ENCODE measurements around the gene MAGIX. TPM values are rescaled to one million over a fixed set of nuclear protein-coding genes. Genes with fewer than 3 reads are reported as not detected.

MAGIX gene
- total RNA-seq, 4 donors from 2014 or later = 0.69 to 4.6 (median 3.1) TPM

DNA sequence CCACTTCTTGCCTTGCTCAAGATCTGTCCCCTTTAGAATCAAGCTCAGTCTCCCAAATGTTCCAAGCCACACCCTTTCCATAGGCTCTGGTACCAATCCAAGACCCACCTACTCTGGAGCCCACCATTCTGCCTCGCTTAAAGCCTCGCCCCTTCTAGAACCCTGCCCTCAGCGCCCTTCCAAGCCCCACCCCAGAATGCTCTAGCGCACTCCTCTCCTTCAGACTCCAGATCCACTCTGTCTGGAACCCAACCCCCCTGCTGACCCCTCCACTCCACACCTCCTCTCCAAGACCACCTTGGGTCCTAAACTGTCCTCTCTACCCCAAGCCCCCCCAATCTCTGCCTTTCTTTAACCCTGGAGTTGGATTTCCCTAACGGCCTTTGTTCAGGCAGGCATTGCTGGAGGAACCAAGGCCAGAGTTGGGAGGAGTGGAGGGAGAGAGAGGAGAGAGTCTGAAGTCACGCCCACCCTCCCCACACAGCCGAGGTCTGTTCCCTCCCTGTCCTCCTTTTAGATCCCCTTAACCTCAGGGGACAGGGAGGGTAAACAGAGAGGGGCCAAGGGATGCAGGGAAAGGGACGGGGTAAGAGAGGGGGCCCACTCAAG lies 26.0 kb downstream of the MAGIX start:
- Histone ChIP-seq H3K27ac (peak overlapping the region in 2 of 4 donors; percentile 82), H3K4me3 (no peak overlapping the region), H3K9me3 (no peaks in the 10 kb centered on the region), H3K36me3 (no peaks in the 10 kb centered on the region), H3K27me3 (no peaks in the 10 kb centered on the region), H3K4me1 (peaks cover 0 to 52% (median 0%) of the 10 kb centered on the region in 3 donors)
- WGBS, 2 donors (ENCODE audit: low coverage in 1 of 2) = 79 to 80% methylated on average over 4 to 5 of the region's 8 CpGs
- TF ChIP-seq, protein P1, sequence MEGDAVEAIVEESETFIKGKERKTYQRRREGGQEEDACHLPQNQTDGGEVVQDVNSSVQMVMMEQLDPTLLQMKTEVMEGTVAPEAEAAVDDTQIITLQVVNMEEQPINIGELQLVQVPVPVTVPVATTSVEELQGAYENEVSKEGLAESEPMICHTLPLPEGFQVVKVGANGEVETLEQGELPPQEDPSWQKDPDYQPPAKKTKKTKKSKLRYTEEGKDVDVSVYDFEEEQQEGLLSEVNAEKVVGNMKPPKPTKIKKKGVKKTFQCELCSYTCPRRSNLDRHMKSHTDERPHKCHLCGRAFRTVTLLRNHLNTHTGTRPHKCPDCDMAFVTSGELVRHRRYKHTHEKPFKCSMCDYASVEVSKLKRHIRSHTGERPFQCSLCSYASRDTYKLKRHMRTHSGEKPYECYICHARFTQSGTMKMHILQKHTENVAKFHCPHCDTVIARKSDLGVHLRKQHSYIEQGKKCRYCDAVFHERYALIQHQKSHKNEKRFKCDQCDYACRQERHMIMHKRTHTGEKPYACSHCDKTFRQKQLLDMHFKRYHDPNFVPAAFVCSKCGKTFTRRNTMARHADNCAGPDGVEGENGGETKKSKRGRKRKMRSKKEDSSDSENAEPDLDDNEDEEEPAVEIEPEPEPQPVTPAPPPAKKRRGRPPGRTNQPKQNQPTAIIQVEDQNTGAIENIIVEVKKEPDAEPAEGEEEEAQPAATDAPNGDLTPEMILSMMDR (IDR thresholded peaks at IDR 0.05) = no peak
- TF ChIP-seq EP300 (IDR thresholded peaks at IDR 0.05) (no peak), POLR2AphosphoS5 (IDR thresholded peaks at IDR 0.05) (no peak), POLR2A (IDR thresholded peaks at IDR 0.05) (no peak)
- ATAC-seq = no peak

DNA sequence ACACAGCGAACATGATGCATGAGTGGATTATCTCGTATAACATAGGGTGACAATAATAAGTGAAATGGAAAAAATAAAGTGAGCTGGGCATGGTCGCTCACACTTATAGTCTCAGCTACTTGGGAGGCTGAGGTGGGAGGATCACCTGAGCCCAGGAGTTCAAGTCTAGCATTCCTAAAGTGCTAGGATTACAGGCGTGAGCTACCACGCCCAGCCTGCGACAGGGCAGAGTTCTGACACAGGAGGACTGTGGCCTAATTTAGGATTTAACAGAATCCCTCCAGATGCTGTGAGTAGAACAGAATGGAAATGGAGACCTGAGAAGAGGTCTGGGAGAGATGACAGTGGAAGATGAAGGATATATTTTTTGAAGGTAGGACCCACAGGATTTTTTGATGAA lies 27.0 kb downstream of the MAGIX start:
- peaks cover 0 to 43% (median 0%) of the 10 kb centered on the region in 3 donors for H3K4me1 ChIP-seq
- H3K27ac ChIP-seq = peak overlapping the region in 3 of 4 donors; percentile 82 to 89 (median 82)
- H3K4me3 ChIP-seq = no peak overlapping the region
- ATAC-seq = no peak
- no peaks in the 10 kb centered on the region for H3K9me3 ChIP-seq
- H3K27me3 ChIP-seq = no peaks in the 10 kb centered on the region
- WGBS, 2 donors (ENCODE audit: low coverage in 1 of 2) = 60 to 65% methylated on average over 4 to 5 of the region's 6 CpGs
- no peaks in the 10 kb centered on the region for H3K36me3 ChIP-seq
- TF ChIP-seq POLR2AphosphoS5 (IDR thresholded peaks at IDR 0.05) = no peak
- no peak for TF ChIP-seq EP300 (IDR thresholded peaks at IDR 0.05)
- no peak for TF ChIP-seq POLR2A (IDR thresholded peaks at IDR 0.05)

DNA sequence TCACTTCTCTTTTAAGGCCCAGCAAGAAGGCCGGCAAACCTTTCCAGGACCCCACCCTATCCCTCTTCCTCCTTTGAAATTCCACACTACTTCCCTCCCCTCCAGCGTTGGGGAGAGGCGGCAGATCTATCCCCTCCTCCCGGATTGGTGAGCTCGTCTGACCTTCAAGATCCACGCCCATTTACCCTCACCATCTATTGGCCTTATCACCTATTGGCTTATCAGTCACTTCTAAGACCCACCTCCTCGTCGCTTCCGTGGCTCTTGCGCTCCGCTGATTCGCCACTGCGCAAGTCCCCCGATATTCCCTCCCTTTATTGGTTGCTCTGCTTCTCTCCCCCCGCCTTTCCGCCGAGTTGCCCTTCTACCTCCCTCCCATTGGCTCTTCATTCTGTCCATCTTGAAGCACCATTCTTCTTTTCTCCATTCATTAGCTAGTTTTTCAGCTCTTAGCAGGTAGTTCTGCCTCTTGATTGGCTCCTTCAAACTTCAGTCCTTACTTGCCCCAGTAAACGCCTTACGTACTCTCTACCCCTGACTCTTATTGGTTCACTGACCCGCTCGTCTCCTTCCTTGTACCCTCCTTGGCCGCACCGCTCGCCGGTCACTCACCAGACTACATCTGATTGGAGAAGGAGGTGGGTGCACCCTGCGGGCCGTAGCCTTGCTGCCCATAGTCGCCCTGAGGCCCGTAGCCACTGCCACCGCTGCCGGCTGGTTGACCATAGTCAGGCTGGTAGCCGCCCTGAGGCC lies 28.4 kb downstream of the MAGIX start:
- Histone ChIP-seq H3K27ac (peak overlapping the region; percentile 80 to 91 (median 90)), H3K27me3 (no peaks in the 10 kb centered on the region), H3K9me3 (no peaks in the 10 kb centered on the region), H3K4me3 (peak overlapping the region; percentile 61 to 65), H3K4me1 (peaks cover 0 to 32% (median 0%) of the 10 kb centered on the region in 3 donors), H3K36me3 (no peaks in the 10 kb centered on the region)
- TF ChIP-seq POLR2AphosphoS5 (IDR thresholded peaks at IDR 0.05) = peak; percentile 71
- no peak for TF ChIP-seq EP300 (IDR thresholded peaks at IDR 0.05)
- peak; percentile 65 to 68 for TF ChIP-seq POLR2A (IDR thresholded peaks at IDR 0.05)
- TF ChIP-seq, protein P1 (IDR thresholded peaks at IDR 0.05) = no peak
- ATAC-seq = peak; percentile 93
- 0 to 39% methylated on average over 18 to 26 of the region's 32 CpGs for WGBS, 2 donors (ENCODE audit: low coverage in 1 of 2)

DNA sequence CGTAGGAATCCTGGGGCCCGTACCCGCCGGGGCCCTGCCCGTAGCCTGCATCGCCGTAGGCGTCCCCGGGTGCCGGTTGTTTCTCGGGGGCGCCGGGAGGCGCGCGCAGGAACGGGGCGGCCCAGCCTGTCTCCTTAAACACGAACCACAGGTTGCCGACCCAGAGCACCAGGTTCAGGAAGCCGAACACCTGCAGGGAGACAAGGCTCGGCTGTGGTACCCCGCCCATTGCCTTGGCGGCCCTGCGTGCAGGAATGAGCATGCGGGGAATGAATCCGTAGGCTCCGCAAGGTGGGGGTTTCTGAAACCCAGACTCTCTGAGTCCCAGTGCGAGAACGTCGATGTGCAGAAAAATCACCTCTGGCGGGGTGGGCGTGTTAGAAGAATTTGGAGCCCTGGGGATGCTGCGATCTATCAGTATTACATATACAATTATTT lies 29.0 kb downstream of the MAGIX start:
- Histone ChIP-seq H3K9me3 (no peaks in the 10 kb centered on the region), H3K27me3 (no peaks in the 10 kb centered on the region), H3K36me3 (no peaks in the 10 kb centered on the region), H3K27ac (peak overlapping the region; percentile 80 to 91 (median 90)), H3K4me3 (peak overlapping the region; percentile 61 to 65), H3K4me1 (peaks cover 0 to 27% (median 0%) of the 10 kb centered on the region in 3 donors)
- TF ChIP-seq POLR2A (IDR thresholded peaks at IDR 0.05) (no peak), POLR2AphosphoS5 (IDR thresholded peaks at IDR 0.05) (no peak), EP300 (IDR thresholded peaks at IDR 0.05) (no peak)
- TF ChIP-seq, protein P1 (IDR thresholded peaks at IDR 0.05) = no peak
- 3 to 62% methylated on average over 4 to 6 of the region's 34 CpGs for WGBS, 2 donors (ENCODE audit: low coverage in 1 of 2)
- peak; percentile 2 for ATAC-seq

DNA sequence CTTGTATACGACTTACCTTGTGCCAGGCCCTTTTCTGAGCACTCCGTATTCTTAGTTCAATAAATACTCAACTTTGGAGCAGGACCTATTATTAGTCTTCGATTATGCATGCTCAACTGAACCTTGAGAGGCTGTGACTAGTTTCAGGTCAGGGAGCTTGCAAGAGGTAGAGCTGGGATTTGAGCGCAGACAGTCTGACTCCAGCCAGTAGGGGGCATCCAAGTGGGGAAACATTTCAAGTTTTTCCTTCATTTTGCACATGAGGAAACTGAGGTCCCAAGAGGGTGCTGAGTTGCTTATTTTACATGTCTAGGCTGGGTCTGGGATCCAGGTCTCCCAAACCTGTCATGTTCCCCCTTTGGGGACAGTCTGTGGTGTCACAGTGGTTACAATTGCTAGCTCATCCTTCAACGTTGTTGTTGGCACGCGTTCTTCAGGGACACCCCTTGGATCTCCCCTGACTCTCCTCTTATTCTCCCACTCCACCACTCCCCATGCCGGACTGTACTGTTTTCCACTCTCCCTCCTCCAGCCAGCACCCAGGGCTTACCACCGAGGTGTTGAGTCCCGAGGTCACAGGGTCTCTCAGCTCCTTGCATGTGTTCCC lies 30.3 kb downstream of the MAGIX start:
- no peaks in the 10 kb centered on the region for H3K27me3 ChIP-seq
- H3K27ac ChIP-seq = no peak overlapping the region
- 40 to 64% methylated on average over 2 to 6 of the region's 10 CpGs for WGBS, 2 donors (ENCODE audit: low coverage in 1 of 2)
- H3K9me3 ChIP-seq = no peaks in the 10 kb centered on the region
- no peak for ATAC-seq
- H3K4me1 ChIP-seq = peaks cover 0 to 24% (median 0%) of the 10 kb centered on the region in 3 donors
- no peaks in the 10 kb centered on the region for H3K36me3 ChIP-seq
- H3K4me3 ChIP-seq = no peak overlapping the region
- TF ChIP-seq POLR2AphosphoS5 (IDR thresholded peaks at IDR 0.05) = no peak
- TF ChIP-seq, protein P1 (IDR thresholded peaks at IDR 0.05) = peak in 3 of 4 experiments; percentile 32 to 51 (median 33)

Data from gastroesophageal sphincter (tissue), 4 donors.